HepG2 (cell line): ENCODE data around the gene UBR4. TPM values are rescaled to one million over a fixed set of nuclear protein-coding genes. Genes with fewer than 3 reads are reported as not detected.
A peak's percentile ranks its signal among the peaks of the same experiment; 100 is the strongest.

Source experiments
- HNF4G ChIP-seq, 2 experiments: sonication (generic) in 1 of 2; formaldehyde crosslinking in 1 of 2; IDR thresholded peaks; 2 replicates each; pipeline versions ENCODE4 v1.4.0 to v1.6.1; 2011 to 2020; ENCODE audit warnings: borderline replicate concordance in 2 of 2, low read depth in 2 of 2, mild to moderate bottlenecking in 2 of 2, low read length in 1 of 2, missing genetic modification reagents in 1 of 2, moderate library complexity in 1 of 2
- JUNB ChIP-seq: sonication (generic); formaldehyde crosslinking; IDR thresholded peaks from 2 replicates; pipeline ENCODE4 v1.8.0; 2022; ENCODE audit warnings: missing genetic modification reagents, mild to moderate bottlenecking, borderline replicate concordance
- MEIS2 ChIP-seq: sonication (generic); formaldehyde crosslinking; IDR thresholded peaks from 2 replicates; pipeline ENCODE4 v1.9.0; 2021; ENCODE audit warnings: mild to moderate bottlenecking, missing genetic modification reagents
- MTF1 ChIP-seq: sonication (generic); formaldehyde crosslinking; IDR thresholded peaks from 2 replicates; pipeline ENCODE4 v1.5.0; 2020; ENCODE audit warnings: missing genetic modification reagents
- NPAS2 ChIP-seq: sonication (generic); formaldehyde crosslinking; IDR thresholded peaks from 2 replicates; pipeline ENCODE4 v1.8.0; 2022; ENCODE audit warnings: mild to moderate bottlenecking, missing genetic modification reagents, borderline replicate concordance
- SMYD3 ChIP-seq: sonication (generic); formaldehyde crosslinking; IDR thresholded peaks from 2 replicates; pipeline ENCODE4 v1.8.1; 2023; ENCODE audit warnings: mild to moderate bottlenecking, missing genetic modification reagents
- SP4 ChIP-seq: sonication (generic); formaldehyde crosslinking; IDR thresholded peaks from 2 replicates; pipeline ENCODE4 v1.8.1; 2023; ENCODE audit warnings: mild to moderate bottlenecking, missing genetic modification reagents
- SRF ChIP-seq: IDR thresholded peaks from 2 replicates; pipeline ENCODE4 v1.6.1; 2011; ENCODE audit warnings: mild to moderate bottlenecking, low read depth, low read length, moderate library complexity
- TEAD3 ChIP-seq: optimal IDR thresholded peaks from 2 replicates; pipeline ENCODE3; 2016; ENCODE audit warnings: borderline replicate concordance
- ZBTB3 ChIP-seq: sonication (generic); formaldehyde crosslinking; IDR thresholded peaks from 2 replicates; pipeline ENCODE4 v1.4.0; 2020; ENCODE audit warnings: low read depth, mild to moderate bottlenecking, moderate library complexity, missing genetic modification reagents, borderline replicate concordance
- ZMYM2 ChIP-seq: sonication (generic); formaldehyde crosslinking; IDR thresholded peaks from 2 replicates; pipeline ENCODE4 v1.8.0; 2022; ENCODE audit warnings: mild to moderate bottlenecking, missing genetic modification reagents
- ZNF136 ChIP-seq: sonication (generic); formaldehyde crosslinking; IDR thresholded peaks from 2 replicates; pipeline ENCODE4 v1.8.1; 2022; ENCODE audit warnings: low read depth, mild to moderate bottlenecking, moderate library complexity, missing genetic modification reagents
- ZNF160 ChIP-seq: sonication (generic); formaldehyde crosslinking; IDR thresholded peaks from 2 replicates; pipeline ENCODE4 v1.8.0; 2022; ENCODE audit warnings: mild to moderate bottlenecking, inconsistent platforms, missing genetic modification reagents
- ZNF263 ChIP-seq: sonication (generic); formaldehyde crosslinking; IDR thresholded peaks from 2 replicates; pipeline ENCODE4 v1.4.0; 2020; ENCODE audit warnings: missing genetic modification reagents
- ZNF383 ChIP-seq: sonication (generic); formaldehyde crosslinking; IDR thresholded peaks from 2 replicates; pipeline ENCODE4 v1.4.0; 2020; ENCODE audit warnings: missing genetic modification reagents, mild to moderate bottlenecking, borderline replicate concordance
- ZNF446 ChIP-seq: sonication (generic); formaldehyde crosslinking; IDR thresholded peaks from 2 replicates; pipeline ENCODE4 v1.5.0; 2020; ENCODE audit warnings: mild to moderate bottlenecking, missing genetic modification reagents
- ZNF552 ChIP-seq: sonication (generic); formaldehyde crosslinking; IDR thresholded peaks from 2 replicates; pipeline ENCODE4 v1.9.0; 2022; ENCODE audit warnings: missing genetic modification reagents, mild to moderate bottlenecking, borderline replicate concordance
- ZNF558 ChIP-seq: sonication (generic); formaldehyde crosslinking; IDR thresholded peaks from 2 replicates; pipeline ENCODE4 v1.9.0; 2022; ENCODE audit warnings: mild to moderate bottlenecking, missing genetic modification reagents, borderline replicate concordance
- ZNF619 ChIP-seq: sonication (generic); formaldehyde crosslinking; IDR thresholded peaks from 2 replicates; pipeline ENCODE4 v1.4.0; 2020; ENCODE audit warnings: mild to moderate bottlenecking, missing genetic modification reagents
- ZNF749 ChIP-seq: sonication (generic); formaldehyde crosslinking; IDR thresholded peaks from 2 replicates; pipeline ENCODE4 v1.8.0; 2022; ENCODE audit warnings: mild to moderate bottlenecking, missing genetic modification reagents, moderate library complexity, borderline replicate concordance
- ZNF772 ChIP-seq: sonication (generic); formaldehyde crosslinking; IDR thresholded peaks from 2 replicates; pipeline ENCODE4 v1.5.0; 2020; ENCODE audit warnings: mild to moderate bottlenecking, missing genetic modification reagents
- polyA plus RNA-seq, 8 experiments: library from polyadenylated mRNA; depleted of rRNA in 3 of 8; stranded (reverse) in 7 of 8; unstranded in 1 of 8; fragments of >200 nt; fragmentation: Illumina TruSeq in 4 of 8; extraction: Trizol in 4 of 8; gene quantifications; 2 replicates each; pipeline versions ENCODE4 v1.2.1 to v1.2.3, GENCODE V29; 2011 to 2016; ENCODE audit warnings: low read depth in 4 of 8, missing spikeins in 1 of 8, mixed read lengths in 1 of 8; ENCODE audit not compliant: insufficient read depth in 1 of 8
- total RNA-seq, 5 experiments: library from RNA; depleted of rRNA; stranded (reverse); fragments of >200 nt; fragmentation: Illumina TruSeq; extraction: Trizol; gene quantifications; 2 replicates each; pipeline ENCODE4 v1.2.3, GENCODE V29; 2016; ENCODE audit warnings: low read depth in 1 of 5
- TF ChIP-seq, protein P1 (sequence below): sonication (generic); formaldehyde crosslinking; IDR thresholded peaks from 2 replicates; pipeline ENCODE4 v1.8.0; 2022; ENCODE audit warnings: missing genetic modification reagents, low read depth, mild to moderate bottlenecking, borderline replicate concordance
- TF ChIP-seq, protein P2 (sequence below): sonication (generic); formaldehyde crosslinking; IDR thresholded peaks from 2 replicates; pipeline ENCODE4 v1.5.0; 2020; ENCODE audit warnings: missing genetic modification reagents
- TF ChIP-seq, protein P3 (sequence below): sonication (generic); formaldehyde crosslinking; IDR thresholded peaks from 2 replicates; pipeline ENCODE4 v1.9.0; 2021; ENCODE audit warnings: missing genetic modification reagents, borderline replicate concordance

The UBR4 gene
- total and polyA plus RNA-seq, 2 of the 13 experiments (the other 11 are each of a cell fraction or from before 2014, with no cell fraction given): 59.1 to 106 TPM

DNA sequence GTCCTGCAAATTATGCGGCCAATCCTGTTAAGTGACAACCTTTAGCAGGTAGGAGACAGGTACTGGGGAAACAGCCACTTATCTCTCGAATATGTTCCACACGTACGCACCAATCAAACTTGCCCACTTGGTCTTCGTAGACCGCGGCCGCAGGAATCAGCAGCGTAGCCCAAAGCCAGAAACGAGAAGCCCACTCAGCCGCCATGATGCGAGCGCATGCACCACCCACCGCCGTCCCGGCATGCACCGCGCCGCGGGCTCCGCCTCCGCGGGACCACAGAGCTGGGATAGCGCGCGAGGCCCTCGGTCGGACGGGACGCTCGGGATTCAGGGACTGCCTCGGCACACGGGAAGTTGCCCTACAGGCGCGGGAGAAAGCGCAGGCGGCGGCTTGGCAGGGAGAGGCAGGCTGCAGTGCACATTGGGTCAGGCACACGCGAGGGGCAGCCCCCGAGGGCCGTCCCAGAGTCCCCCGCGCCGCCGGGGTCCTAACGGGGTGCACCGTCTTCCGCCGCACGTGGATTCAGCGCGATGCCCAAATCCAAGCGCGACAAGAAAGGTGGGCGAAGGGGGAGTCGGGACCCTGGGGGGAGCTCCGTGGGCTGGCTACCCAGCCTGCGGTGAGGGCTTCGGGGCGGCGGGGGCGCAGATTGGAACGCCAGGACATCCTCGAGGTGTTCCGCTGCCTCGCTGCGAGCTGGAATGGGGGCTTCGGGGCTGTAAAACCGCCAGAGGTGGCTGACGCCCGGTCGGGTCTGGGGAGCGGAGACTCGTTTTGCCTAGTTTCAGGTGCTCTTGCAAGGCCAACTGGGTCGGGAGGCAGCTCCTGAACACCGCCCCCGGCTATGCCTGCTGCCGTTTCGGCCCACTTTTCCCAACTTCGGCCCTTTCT lies 41.5 kb upstream of the UBR4 start, which contains the start of the genes EMC1 and MRTO4 (continued):
- TF ChIP-seq, protein P1, sequence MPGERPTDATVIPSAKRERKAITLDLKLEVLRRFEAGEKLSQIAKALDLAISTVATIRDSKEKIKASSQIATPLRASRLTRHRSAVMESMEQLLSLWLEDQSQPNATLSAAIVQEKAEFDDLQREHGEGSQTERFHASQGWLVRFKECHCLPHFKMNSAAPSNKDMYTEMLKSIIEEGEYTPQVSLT (CRISPR knock-in tag): no peak
- TF ChIP-seq ZNF446 (CRISPR knock-in tag) (peak; percentile 95; the same call in 1 of the 2 replicates), NPAS2 (no peak), MTF1 (no peak), MEIS2 (CRISPR knock-in tag) (no peak), SP4 (CRISPR knock-in tag) (peak; percentile 91), SRF (no peak), ZMYM2 (CRISPR knock-in tag) (0 out of 2 replicates have a peak, but pooled peaks have one; percentile 17), ZNF772 (CRISPR knock-in tag) (peak; percentile 79), ZNF160 (CRISPR knock-in tag) (no peak), ZNF619 (0 out of 2 replicates have a peak, but pooled peaks have one; percentile 12), ZNF749 (CRISPR knock-in tag) (no peak; the same call in 1 of the 2 replicates), SMYD3 (CRISPR knock-in tag) (no peak), ZNF383 (CRISPR knock-in tag) (no peak; the same call in 1 of the 2 replicates), ZBTB3 (CRISPR knock-in tag) (0 out of 2 replicates have a peak, but pooled peaks have one; percentile 63), ZNF558 (peak; percentile 91), ZNF136 (peak; percentile 87), TEAD3 (CRISPR knock-in tag) (peak; percentile 80), ZNF263 (CRISPR knock-in tag) (peak; percentile 2; the same call in 1 of the 2 replicates), ZNF552 (CRISPR knock-in tag) (no peak), JUNB (no peak), HNF4G (IDR thresholded peaks at IDR 0.05; ENCODE audit: borderline replicate concordance, low read depth, low read length) (no peak), HNF4G (CRISPR knock-in tag; IDR thresholded peaks at IDR 0.05; ENCODE audit: borderline replicate concordance, low read depth) (0 out of 2 replicates have a peak, but pooled peaks have one; percentile 38)
- TF ChIP-seq, protein P2, sequence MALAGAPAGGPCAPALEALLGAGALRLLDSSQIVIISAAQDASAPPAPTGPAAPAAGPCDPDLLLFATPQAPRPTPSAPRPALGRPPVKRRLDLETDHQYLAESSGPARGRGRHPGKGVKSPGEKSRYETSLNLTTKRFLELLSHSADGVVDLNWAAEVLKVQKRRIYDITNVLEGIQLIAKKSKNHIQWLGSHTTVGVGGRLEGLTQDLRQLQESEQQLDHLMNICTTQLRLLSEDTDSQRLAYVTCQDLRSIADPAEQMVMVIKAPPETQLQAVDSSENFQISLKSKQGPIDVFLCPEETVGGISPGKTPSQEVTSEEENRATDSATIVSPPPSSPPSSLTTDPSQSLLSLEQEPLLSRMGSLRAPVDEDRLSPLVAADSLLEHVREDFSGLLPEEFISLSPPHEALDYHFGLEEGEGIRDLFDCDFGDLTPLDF (CRISPR knock-in tag): peak; percentile 32; the same call in 1 of the 2 replicates
- TF ChIP-seq, protein P3, sequence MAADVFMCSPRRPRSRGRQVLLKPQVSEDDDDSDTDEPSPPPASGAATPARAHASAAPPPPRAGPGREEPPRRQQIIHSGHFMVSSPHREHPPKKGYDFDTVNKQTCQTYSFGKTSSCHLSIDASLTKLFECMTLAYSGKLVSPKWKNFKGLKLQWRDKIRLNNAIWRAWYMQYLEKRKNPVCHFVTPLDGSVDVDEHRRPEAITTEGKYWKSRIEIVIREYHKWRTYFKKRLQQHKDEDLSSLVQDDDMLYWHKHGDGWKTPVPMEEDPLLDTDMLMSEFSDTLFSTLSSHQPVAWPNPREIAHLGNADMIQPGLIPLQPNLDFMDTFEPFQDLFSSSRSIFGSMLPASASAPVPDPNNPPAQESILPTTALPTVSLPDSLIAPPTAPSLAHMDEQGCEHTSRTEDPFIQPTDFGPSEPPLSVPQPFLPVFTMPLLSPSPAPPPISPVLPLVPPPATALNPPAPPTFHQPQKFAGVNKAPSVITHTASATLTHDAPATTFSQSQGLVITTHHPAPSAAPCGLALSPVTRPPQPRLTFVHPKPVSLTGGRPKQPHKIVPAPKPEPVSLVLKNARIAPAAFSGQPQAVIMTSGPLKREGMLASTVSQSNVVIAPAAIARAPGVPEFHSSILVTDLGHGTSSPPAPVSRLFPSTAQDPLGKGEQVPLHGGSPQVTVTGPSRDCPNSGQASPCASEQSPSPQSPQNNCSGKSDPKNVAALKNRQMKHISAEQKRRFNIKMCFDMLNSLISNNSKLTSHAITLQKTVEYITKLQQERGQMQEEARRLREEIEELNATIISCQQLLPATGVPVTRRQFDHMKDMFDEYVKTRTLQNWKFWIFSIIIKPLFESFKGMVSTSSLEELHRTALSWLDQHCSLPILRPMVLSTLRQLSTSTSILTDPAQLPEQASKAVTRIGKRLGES (CRISPR knock-in tag): no peak
